Measurements from ENCODE around the gene ZNF500. TPM values are rescaled to one million over a fixed set of nuclear protein-coding genes. Genes with fewer than 3 reads are reported as not detected.
A peak's percentile ranks its signal among the peaks of the same experiment; 100 is the strongest.

Gene ZNF500
- total RNA-seq, result 13.1 to 16.2 TPM (median 14.7 TPM) in 3 replicates
- long read RNA-seq, full-length matches to known transcripts, result 13 of 20 reads
- long read RNA-seq, partial matches to known transcripts, result 3 of 20 reads
- long read RNA-seq, other reads (novel, unspliced or antisense), result 4 of 20 reads

DNA sequence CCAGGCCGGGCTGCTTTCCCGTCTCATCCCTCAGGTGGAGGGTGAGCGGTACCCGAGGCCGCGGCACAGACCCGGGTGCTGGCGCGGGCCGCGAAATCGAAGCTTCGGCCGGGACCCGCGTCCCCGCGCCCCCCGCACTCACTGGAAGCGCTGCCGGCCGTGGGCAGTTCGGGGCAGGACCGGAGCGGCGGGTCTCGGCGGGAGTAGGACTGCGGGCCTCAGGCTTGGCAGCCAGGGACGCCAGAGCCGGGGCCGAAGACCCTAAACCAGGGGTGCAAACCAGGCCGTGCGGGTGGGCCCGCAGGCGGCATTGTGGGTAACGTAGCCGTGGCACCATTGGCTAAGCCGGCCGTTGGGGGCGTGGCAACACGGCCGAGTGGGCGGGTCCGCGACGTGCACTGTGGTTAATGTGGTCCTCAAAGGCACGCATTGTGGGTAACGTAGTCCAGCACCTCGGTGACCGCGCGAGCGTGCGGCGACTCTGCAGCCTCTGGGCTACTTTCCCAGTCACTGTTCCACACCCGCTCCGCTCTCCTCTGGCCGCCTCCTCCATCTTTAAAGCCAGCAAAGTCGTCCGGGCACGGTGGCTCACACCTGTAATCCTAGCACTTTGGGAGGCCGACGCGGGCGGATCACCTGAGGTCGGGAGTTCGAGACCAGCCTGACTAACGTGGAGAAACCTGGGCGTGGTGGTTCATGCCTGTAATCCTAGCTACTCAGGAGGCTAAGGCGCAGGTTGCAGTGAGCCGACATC lies at the start of gene ZNF500:
TSS of gene ZNF500 (minus strand) at position 288 of the 754 bp plus-strand sequence. CDS start 1,184 bp downstream, outside the sequence.
- TF ChIP-seq, protein P1, sequence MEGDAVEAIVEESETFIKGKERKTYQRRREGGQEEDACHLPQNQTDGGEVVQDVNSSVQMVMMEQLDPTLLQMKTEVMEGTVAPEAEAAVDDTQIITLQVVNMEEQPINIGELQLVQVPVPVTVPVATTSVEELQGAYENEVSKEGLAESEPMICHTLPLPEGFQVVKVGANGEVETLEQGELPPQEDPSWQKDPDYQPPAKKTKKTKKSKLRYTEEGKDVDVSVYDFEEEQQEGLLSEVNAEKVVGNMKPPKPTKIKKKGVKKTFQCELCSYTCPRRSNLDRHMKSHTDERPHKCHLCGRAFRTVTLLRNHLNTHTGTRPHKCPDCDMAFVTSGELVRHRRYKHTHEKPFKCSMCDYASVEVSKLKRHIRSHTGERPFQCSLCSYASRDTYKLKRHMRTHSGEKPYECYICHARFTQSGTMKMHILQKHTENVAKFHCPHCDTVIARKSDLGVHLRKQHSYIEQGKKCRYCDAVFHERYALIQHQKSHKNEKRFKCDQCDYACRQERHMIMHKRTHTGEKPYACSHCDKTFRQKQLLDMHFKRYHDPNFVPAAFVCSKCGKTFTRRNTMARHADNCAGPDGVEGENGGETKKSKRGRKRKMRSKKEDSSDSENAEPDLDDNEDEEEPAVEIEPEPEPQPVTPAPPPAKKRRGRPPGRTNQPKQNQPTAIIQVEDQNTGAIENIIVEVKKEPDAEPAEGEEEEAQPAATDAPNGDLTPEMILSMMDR (IDR thresholded peaks at IDR 0.05), result no peak
- peaks cover 29% of the 10 kb centered on the region for H3K4me1 Mint-ChIP-seq (ENCODE audit: low read depth)
- no peaks in the 10 kb centered on the region for H3K27me3 Mint-ChIP-seq (ENCODE audit: low read depth)
- peak within 1 kb of the TSS; percentile 96 for H3K27ac Mint-ChIP-seq (ENCODE audit: unreplicated experiment)
- peaks cover 4% of the 10 kb centered on the region for H3K36me3 Mint-ChIP-seq (ENCODE audit: low read depth)
- H3K9me3 Mint-ChIP-seq (ENCODE audit: low read depth), result no peaks in the 10 kb centered on the region
- peak; percentile 98 for DNase-seq (ENCODE audit: low spot score)
- H3K4me3 Mint-ChIP-seq (ENCODE audit: unreplicated experiment), result peak within 1 kb of the TSS; percentile 82

DNA sequence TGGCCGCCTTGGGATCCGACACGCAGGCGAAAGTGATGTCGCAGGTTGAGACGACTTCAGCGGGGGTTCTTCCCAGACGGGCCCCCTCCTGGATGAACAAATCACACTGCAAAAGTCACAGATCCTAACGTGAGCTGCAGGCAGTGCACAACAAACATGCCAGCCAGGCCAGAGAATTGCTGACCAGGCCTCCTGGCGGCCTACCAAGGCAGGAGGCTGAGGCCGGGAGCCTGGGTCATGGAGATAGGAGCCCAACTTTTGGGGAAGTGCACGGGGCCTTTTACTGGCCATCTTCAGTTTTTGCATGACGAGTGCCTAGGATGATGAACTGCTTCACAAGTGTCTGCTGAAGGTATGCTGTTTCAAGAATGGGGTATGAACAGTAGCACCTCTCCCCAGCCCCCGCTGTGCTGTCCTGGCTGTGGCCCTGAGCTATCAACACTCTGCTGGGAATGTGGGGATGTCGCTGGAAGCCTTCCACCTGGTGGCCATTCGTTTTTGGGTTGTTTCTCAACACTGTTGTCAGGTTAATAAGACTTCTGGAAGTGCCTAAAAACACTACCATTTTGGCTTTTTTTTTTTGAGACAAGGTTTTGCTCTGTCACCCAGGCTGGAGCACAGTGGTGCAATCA lies 47.7 kb upstream of the ZNF500 start:
- Mint-ChIP-seq H3K27ac (ENCODE audit: unreplicated experiment) (no peak overlapping the region), H3K9me3 (ENCODE audit: low read depth) (no peaks in the 10 kb centered on the region), H3K4me1 (ENCODE audit: low read depth) (no peaks in the 10 kb centered on the region), H3K36me3 (ENCODE audit: low read depth) (peaks cover 43% of the 10 kb centered on the region), H3K27me3 (ENCODE audit: low read depth) (no peaks in the 10 kb centered on the region), H3K4me3 (ENCODE audit: unreplicated experiment) (no peak overlapping the region)
- peak; percentile 59 for DNase-seq (ENCODE audit: low spot score)
- TF ChIP-seq, protein P1 (IDR thresholded peaks at IDR 0.05), result no peak

DNA sequence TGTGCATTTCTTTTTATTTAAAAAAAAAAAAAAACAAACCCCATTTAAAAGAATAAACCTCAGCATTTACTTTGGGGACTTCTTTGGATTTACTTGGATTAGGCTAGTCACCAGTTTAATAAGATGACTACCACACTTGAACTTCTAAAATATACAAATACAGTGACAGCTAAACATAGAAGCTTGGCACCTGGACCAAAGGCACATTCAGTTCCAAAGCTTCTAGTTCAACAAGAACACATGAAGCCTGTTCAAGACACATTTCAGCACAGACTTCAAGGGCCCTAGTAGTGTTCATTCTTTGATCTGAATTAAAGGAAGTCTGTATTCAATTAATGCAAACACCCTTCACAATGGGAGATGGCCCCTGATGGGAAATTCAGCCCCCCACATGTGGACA lies 47.1 kb upstream of the ZNF500 start:
- H3K36me3 Mint-ChIP-seq (ENCODE audit: low read depth), result peaks cover 41% of the 10 kb centered on the region
- TF ChIP-seq, protein P1 (IDR thresholded peaks at IDR 0.05), result no peak

DNA sequence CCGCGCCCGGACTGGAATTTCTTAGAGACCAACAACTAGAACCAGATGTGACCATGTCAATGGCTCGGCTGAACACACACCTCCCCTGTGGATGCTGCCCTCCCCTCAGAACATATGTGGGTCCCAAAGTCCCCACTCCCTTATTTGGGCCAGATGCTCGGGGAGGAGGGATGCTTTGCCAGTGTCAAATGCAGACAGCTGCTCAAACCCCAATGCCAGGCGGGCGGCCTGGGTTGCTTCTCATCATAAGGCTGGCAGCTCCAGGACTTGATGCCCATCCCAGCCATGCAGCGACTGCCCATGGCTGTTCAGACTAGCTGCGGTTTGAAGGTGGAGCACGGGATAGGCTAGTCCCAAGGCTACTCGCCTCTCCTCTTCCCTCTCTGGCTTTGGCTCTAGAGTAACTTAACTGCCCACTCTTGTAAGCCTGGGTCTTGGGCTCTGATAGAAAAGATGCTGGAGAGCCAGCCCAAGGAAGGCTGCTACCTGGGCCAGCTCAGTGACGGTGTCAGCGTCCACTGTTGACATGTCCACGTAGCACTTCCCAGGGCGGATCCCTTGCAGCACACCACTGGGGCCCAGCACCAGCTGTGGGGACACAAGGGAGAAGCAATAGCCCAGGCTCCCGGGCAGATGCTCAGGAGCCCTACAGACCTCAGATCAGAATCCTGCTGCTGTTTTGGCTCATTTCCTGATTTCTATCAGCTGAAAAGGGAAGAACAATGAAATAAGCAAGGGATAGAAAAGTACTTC lies 46.5 kb upstream of the ZNF500 start:
- no peaks in the 10 kb centered on the region for H3K4me1 Mint-ChIP-seq (ENCODE audit: low read depth)
- TF ChIP-seq, protein P1 (IDR thresholded peaks at IDR 0.05), result no peak
- H3K4me3 Mint-ChIP-seq (ENCODE audit: unreplicated experiment), result no peak overlapping the region
- no peak overlapping the region for H3K27ac Mint-ChIP-seq (ENCODE audit: unreplicated experiment)
- no peaks in the 10 kb centered on the region for H3K27me3 Mint-ChIP-seq (ENCODE audit: low read depth)
- DNase-seq (ENCODE audit: low spot score), result no peak
- H3K9me3 Mint-ChIP-seq (ENCODE audit: low read depth), result no peaks in the 10 kb centered on the region
- H3K36me3 Mint-ChIP-seq (ENCODE audit: low read depth), result peaks cover 39% of the 10 kb centered on the region

More for the DNA sequence above, 47.1 kb upstream of the ZNF500 start:
- Mint-ChIP-seq H3K27ac (ENCODE audit: unreplicated experiment) (no peak overlapping the region), H3K27me3 (ENCODE audit: low read depth) (no peaks in the 10 kb centered on the region), H3K9me3 (ENCODE audit: low read depth) (no peaks in the 10 kb centered on the region), H3K4me1 (ENCODE audit: low read depth) (no peaks in the 10 kb centered on the region), H3K4me3 (ENCODE audit: unreplicated experiment) (no peak overlapping the region)
- no peak for DNase-seq (ENCODE audit: low spot score)

DNA sequence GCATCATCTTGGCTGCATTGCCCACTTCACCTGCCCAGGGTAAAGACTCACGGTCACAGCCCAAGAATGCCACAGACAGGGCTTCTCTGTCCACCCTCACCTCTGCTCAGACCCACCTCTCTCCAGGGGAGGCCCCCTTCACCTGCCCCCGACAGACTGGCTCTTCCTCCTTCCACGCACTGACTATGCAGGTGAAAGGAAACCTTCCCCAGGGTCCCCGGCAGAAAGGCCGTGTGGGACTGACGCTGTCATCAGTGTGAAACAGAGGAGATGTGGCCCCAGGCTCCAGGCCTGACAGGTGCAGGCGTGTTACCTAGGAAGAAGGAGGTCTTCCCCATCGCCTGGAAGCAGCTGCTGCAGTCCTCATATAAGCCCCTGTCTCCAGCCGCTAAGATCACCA lies 44.8 kb upstream of the ZNF500 start:
- no peaks in the 10 kb centered on the region for H3K9me3 Mint-ChIP-seq (ENCODE audit: low read depth)

More for the DNA sequence above, 44.8 kb upstream of the ZNF500 start:
- H3K27ac Mint-ChIP-seq (ENCODE audit: unreplicated experiment), result peak overlapping the region; percentile 63
- DNase-seq (ENCODE audit: low spot score), result no peak
- H3K27me3 Mint-ChIP-seq (ENCODE audit: low read depth), result no peaks in the 10 kb centered on the region
- H3K36me3 Mint-ChIP-seq (ENCODE audit: low read depth), result peaks cover 40% of the 10 kb centered on the region
- no peaks in the 10 kb centered on the region for H3K4me1 Mint-ChIP-seq (ENCODE audit: low read depth)
- TF ChIP-seq, protein P1 (IDR thresholded peaks at IDR 0.05), result no peak
- H3K4me3 Mint-ChIP-seq (ENCODE audit: unreplicated experiment), result no peak overlapping the region
